ENCODE data around the gene CARD9.
"Not testable (repeated sequence)": the region's sequence is repeated elsewhere in the genome, so short reads cannot be mapped to it uniquely, and the experiment has no call there.

Gene CARD9

DNA sequence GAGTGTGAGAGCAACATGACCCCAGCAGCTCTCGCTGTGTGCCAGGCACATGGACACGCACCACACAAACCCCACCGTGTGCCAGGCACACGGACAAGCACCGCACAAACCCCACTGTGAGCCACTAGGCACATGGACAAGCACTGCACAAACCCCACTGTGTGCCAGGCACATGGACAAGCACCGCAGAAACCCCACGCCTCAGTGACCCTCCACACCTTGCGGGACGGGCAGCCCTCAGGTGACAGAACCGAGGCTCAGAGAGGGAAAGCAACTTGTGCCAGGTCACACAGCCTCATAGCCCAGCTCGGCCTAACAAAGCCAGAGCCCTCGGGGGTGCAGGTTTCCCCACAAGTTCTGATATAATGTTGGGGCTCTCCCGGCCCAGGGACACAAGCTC is 48.1 kb downstream of the CARD9 start:
- no peak overlapping the region for H3K4me3 ChIP-seq (ENCODE audit: low read depth in 1 of 2, low read length in 1 of 2)
- TF ChIP-seq, protein P1, sequence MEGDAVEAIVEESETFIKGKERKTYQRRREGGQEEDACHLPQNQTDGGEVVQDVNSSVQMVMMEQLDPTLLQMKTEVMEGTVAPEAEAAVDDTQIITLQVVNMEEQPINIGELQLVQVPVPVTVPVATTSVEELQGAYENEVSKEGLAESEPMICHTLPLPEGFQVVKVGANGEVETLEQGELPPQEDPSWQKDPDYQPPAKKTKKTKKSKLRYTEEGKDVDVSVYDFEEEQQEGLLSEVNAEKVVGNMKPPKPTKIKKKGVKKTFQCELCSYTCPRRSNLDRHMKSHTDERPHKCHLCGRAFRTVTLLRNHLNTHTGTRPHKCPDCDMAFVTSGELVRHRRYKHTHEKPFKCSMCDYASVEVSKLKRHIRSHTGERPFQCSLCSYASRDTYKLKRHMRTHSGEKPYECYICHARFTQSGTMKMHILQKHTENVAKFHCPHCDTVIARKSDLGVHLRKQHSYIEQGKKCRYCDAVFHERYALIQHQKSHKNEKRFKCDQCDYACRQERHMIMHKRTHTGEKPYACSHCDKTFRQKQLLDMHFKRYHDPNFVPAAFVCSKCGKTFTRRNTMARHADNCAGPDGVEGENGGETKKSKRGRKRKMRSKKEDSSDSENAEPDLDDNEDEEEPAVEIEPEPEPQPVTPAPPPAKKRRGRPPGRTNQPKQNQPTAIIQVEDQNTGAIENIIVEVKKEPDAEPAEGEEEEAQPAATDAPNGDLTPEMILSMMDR (IDR thresholded peaks at IDR 0.05): no peak
- peaks cover 0 to 6% of the 10 kb centered on the region in 2 experiments for H3K4me1 ChIP-seq (ENCODE audit: control insufficient read depth in 1 of 2, insufficient read depth in 1 of 2, low read depth in 1 of 2, low read length in 1 of 2)
- H3K9me3 ChIP-seq: no peaks in the 10 kb centered on the region
- no peaks in the 10 kb centered on the region for H3K36me3 ChIP-seq
- peaks cover 73% of the 10 kb centered on the region for H3K27me3 ChIP-seq
- H3K27ac ChIP-seq: no peak overlapping the region

DNA sequence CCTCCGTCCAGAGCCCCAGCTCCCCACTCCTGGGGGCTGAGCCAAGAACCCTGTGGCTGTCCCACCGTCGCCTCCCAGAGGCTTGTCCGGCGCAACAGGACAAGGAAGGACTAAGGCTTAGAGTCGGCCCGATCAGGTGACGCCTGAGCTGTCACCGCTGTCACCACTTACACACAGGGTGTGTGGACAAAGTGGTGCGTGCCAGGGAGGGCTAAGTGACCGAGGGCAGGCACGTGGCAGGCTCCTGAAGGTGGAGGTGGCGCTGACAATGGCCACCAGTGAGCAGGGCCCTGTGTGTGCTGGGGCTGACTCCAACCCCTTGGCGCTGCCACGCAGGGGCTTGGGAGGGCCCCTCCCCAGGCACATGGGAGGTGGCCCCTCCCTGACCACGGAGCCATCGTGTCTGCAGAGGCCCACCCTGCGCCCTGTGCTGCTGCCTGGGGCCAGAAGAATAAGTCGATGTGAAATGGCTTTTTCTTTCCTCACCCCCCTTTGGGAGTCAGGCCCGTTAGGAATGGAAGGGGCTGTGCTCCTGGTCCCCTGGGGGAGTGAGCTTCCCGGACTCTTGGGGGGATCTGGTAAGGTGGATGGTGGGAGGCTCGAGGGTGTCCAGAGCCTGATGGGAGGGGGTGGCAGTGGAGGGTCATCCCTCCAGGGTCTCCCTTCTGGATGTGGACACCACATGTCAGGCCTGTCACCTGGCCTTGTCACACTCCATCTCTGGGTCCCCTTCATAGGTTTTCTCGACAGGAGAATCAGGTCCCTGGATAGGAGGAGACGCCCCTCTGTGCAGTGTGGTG is 48.8 kb downstream of the CARD9 start:
- Histone ChIP-seq H3K4me1 (ENCODE audit: control insufficient read depth in 1 of 2, insufficient read depth in 1 of 2, low read depth in 1 of 2, low read length in 1 of 2) (peaks cover 0 to 6% of the 10 kb centered on the region in 2 experiments), H3K27ac (no peak overlapping the region), H3K9me3 (no peaks in the 10 kb centered on the region), H3K27me3 (peaks cover 71% of the 10 kb centered on the region), H3K4me3 (ENCODE audit: low read depth in 1 of 2, low read length in 1 of 2) (no peak overlapping the region), H3K36me3 (no peaks in the 10 kb centered on the region)
- TF ChIP-seq, protein P1 (IDR thresholded peaks at IDR 0.05): no peak

DNA sequence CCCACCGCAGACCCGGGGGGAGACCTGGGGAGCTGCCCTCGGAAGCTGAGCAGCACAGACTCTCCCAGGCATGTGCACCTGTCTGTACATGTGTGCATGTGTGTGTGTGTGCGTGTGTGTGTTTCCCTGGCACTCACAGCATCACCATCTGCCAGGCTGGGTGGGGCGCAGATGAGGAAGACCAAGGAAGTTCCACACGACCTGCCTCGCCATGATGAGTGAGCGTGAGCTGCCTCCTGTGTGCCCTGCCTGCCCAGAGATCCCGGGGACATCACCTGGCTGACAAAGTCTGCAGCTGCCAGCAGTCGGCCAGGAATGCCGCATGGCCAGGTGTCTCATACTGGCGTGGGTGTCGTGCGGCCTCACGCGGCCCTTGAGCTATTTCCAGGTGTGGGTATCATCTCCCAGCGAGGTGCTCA is 50.1 kb downstream of the CARD9 start:
- no peak overlapping the region for H3K4me3 ChIP-seq (ENCODE audit: low read depth in 1 of 2, low read length in 1 of 2)
- H3K27ac ChIP-seq: no peak overlapping the region
- H3K9me3 ChIP-seq: no peaks in the 10 kb centered on the region
- TF ChIP-seq, protein P1 (IDR thresholded peaks at IDR 0.05): no peak
- no peaks in the 10 kb centered on the region for H3K36me3 ChIP-seq
- H3K4me1 ChIP-seq (ENCODE audit: control insufficient read depth in 1 of 2, insufficient read depth in 1 of 2, low read depth in 1 of 2, low read length in 1 of 2): peaks cover 0 to 6% of the 10 kb centered on the region in 2 experiments
- peaks cover 58% of the 10 kb centered on the region for H3K27me3 ChIP-seq

DNA sequence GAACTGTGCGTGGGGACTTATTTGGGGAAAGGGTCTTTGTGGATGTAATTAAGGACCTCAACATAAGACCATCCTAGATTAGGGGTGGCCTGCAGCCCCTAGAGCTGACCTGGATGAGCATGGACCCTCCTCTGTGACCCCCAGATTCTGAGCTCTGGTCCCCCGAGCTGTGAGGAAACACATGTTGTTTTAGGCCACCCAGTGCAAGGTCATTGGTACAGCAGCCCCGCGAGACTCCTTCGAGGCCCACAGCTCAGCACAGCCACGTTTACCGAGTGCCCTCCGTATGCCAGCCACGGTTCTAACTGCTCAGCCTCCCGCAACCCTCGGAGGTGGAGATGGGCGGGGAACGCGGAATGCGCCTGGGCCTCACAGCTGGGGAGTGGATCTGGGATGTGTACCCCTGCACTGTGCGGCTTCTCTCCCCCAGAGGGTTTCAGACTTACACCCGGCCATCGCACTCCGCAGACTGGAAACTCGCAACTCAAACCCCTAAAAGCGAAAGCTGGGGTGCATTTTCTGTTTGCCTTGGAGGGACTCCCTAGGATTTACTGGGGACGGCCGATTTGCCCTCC is 50.6 kb downstream of the CARD9 start:
- Histone ChIP-seq H3K4me1 (ENCODE audit: control insufficient read depth in 1 of 2, insufficient read depth in 1 of 2, low read depth in 1 of 2, low read length in 1 of 2) (peaks cover 0 to 2% of the 10 kb centered on the region in 2 experiments), H3K27me3 (peaks cover 52% of the 10 kb centered on the region), H3K9me3 (no peaks in the 10 kb centered on the region), H3K36me3 (no peaks in the 10 kb centered on the region), H3K27ac (no peak overlapping the region), H3K4me3 (ENCODE audit: low read depth in 1 of 2, low read length in 1 of 2) (no peak overlapping the region)
- TF ChIP-seq, protein P1 (IDR thresholded peaks at IDR 0.05): no peak

DNA sequence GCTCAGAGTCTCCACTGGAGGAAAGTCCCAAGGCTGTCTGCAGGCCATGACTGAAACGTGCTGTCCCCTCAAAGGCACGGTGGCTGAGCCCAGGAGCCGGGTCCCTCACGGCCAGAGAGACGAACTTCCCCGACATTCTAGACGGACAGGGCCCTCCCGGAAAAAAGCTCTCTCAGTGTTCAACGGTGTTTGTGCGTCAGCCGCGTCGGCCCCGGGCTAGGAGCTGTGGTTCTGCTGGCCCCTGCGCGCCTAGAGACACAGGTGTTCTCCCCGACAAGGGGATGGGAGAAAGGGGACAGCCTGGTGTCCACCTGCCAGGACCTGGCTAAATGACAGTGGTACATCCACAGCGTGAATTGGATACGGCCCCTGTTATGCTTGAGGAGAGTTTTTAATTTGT is 51.9 kb downstream of the CARD9 start:
- Histone ChIP-seq H3K27ac (no peak overlapping the region), H3K4me1 (ENCODE audit: control insufficient read depth in 1 of 2, insufficient read depth in 1 of 2, low read depth in 1 of 2, low read length in 1 of 2) (no peaks in the 10 kb centered on the region), H3K4me3 (ENCODE audit: low read depth in 1 of 2, low read length in 1 of 2) (no peak overlapping the region), H3K27me3 (peaks cover 40% of the 10 kb centered on the region), H3K9me3 (no peaks in the 10 kb centered on the region), H3K36me3 (no peaks in the 10 kb centered on the region)
- TF ChIP-seq, protein P1 (IDR thresholded peaks at IDR 0.05): no peak

DNA sequence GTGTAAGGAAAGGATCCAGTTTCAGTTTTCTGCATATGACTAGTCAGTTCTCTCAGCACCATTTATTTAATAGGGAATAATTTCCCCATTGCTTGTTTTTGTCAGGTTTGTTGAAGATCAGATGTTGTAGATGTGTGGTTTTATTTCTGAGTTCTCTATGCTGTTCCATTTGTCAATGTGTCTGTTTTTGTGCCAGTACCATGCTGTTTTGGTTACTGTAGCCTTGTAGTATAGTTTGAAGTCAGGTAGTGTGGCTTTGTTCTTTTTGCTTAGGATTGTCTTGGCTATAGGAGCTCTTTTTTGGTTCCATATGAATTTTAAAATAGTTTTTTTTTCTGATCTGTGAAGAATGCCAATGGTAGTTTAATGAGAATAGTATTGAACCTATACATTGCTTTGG is 52.5 kb downstream of the CARD9 start:
- not testable (repeated sequence) for H3K4me3 ChIP-seq (ENCODE audit: low read depth in 1 of 2, low read length in 1 of 2); H3K4me1 ChIP-seq (ENCODE audit: control insufficient read depth in 1 of 2, insufficient read depth in 1 of 2, low read depth in 1 of 2, low read length in 1 of 2); H3K36me3 ChIP-seq; H3K9me3 ChIP-seq; H3K27ac ChIP-seq
- H3K27me3 ChIP-seq: peaks cover 34% of the 10 kb centered on the region

DNA sequence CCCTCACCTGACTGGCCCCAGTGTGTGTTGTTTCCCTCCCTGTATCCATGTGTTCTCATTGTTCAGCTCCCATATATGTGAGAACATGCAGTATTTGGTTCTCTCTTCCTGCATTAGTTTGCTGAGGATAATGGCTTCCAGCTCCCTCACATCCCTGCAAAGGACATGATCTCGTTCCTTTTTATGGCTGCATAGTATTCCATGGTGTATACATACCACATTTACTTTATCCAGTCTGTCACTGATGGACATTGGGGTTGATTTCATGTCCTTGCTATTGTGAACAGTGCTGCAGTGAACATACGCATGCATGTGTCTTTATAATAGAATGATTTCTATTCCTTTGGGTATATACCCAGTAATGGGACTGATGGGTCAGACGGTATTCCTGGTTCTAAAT is 53.5 kb downstream of the CARD9 start:
- H3K4me3 ChIP-seq (ENCODE audit: low read depth in 1 of 2, low read length in 1 of 2); H3K36me3 ChIP-seq; H3K27ac ChIP-seq; H3K9me3 ChIP-seq; H3K4me1 ChIP-seq (ENCODE audit: control insufficient read depth in 1 of 2, insufficient read depth in 1 of 2, low read depth in 1 of 2, low read length in 1 of 2): not testable (repeated sequence)
- peaks cover 23% of the 10 kb centered on the region for H3K27me3 ChIP-seq

DNA sequence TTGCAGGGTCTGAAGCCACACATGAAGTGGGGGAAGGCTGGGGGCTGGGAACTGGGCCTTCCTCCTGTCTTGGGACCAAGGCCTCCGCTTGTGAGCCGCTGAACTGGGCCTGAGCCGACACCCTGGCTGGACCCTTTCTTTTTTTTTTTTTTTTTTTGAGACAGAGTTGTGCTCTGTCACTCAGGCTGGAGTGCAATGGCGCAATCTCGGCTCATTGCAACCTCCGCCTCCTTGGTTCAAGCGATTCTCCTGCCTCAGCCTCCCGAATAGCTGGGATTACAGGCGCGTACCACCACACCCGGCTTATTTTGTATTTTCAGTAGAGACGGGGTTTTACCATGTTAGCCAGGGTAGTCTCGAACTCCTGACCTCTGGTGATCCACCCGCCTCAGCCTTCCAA is 54.2 kb downstream of the CARD9 start:
- H3K4me3 ChIP-seq (ENCODE audit: low read depth in 1 of 2, low read length in 1 of 2); H3K27ac ChIP-seq; H3K4me1 ChIP-seq (ENCODE audit: control insufficient read depth in 1 of 2, insufficient read depth in 1 of 2, low read depth in 1 of 2, low read length in 1 of 2); H3K9me3 ChIP-seq; H3K36me3 ChIP-seq: not testable (repeated sequence)
- H3K27me3 ChIP-seq: peaks cover 16% of the 10 kb centered on the region
